Spleen (tissue), 11 donors: ENCODE results near the gene ESYT2. TPM values are rescaled to one million over a fixed set of nuclear protein-coding genes. Genes with fewer than 3 reads are reported as not detected.
"Not testable (repeated sequence)": the region's sequence is repeated elsewhere in the genome, so short reads cannot be mapped to it uniquely, and the experiment has no call there.

Experiments
- DNase-seq: peaks from one replicate; pipeline ENCODE4 v3.0.0-alpha.2; 2020
- H3K27ac ChIP-seq, 8 donors: fragments of 200-600 bp; sonication (generic) in 7 of 8; 1 replicate in 4 of 8; 2 replicates in 4 of 8; pipeline versions ENCODE4 v1.5.0 to v1.8.0; 2016 to 2021; ENCODE audit warnings: inconsistent platforms in 4 of 8, mild to moderate bottlenecking in 4 of 8, moderate library complexity in 1 of 8
- H3K27me3 ChIP-seq, 7 donors: fragments of 200-600 bp; sonication (generic) in 6 of 7; replicated peaks in 1 of 7; 1 replicate in 4 of 7; 2 replicates in 3 of 7; pipeline versions ENCODE4 v1.5.0 to v1.8.0; 2016 to 2021; ENCODE audit warnings: inconsistent platforms in 3 of 7, mild to moderate bottlenecking in 1 of 7
- H3K36me3 ChIP-seq, 6 donors: fragments of 200-600 bp; sonication (generic) in 5 of 6; 1 replicate in 4 of 6; 2 replicates in 2 of 6; pipeline versions ENCODE4 v1.5.0 to v1.8.0; 2016 to 2021; ENCODE audit warnings: inconsistent platforms in 2 of 6
- H3K4me1 ChIP-seq, 6 donors: fragments of 200-600 bp; sonication (generic) in 5 of 6; 1 replicate in 3 of 6; 2 replicates in 3 of 6; pipeline versions ENCODE4 v1.5.0 to v1.8.0; 2016 to 2021; ENCODE audit warnings: inconsistent platforms in 3 of 6
- H3K4me3 ChIP-seq, 8 donors: fragments of 200-600 bp; sonication (generic) in 7 of 8; 1 replicate in 4 of 8; 2 replicates in 4 of 8; pipeline versions ENCODE4 v1.5.0 to v1.8.0; 2016 to 2021; ENCODE audit warnings: inconsistent platforms in 4 of 8, mild to moderate bottlenecking in 4 of 8, moderate library complexity in 2 of 8
- H3K9me3 ChIP-seq, 8 donors: fragments of 200-600 bp; sonication (generic) in 7 of 8; 1 replicate in 4 of 8; 2 replicates in 4 of 8; pipeline versions ENCODE4 v1.5.0 to v1.8.0; 2016 to 2021; ENCODE audit warnings: inconsistent platforms in 4 of 8
- CTCF ChIP-seq, 11 experiments: fragments of 200-600 bp in 7 of 11; fragments of 450-650 bp in 4 of 11; sonication (generic) in 4 of 11; IDR thresholded peaks in 8 of 11; conservative IDR thresholded peaks in 3 of 11; 1 replicate in 7 of 11; 2 replicates in 4 of 11; pipeline versions ENCODE4 v1.4.0 to v1.8.0; 2016 to 2021; ENCODE audit warnings: antibody characterized with exemption in 11 of 11, inconsistent platforms in 4 of 11, mild to moderate bottlenecking in 1 of 11
- POLR2A ChIP-seq, 3 donors: fragments of 450-650 bp; IDR thresholded peaks; one replicate each; pipeline ENCODE4 v1.5.1; 2017; ENCODE audit warnings: antibody characterized with exemption in 3 of 3, mild to moderate bottlenecking in 1 of 3
- POLR2AphosphoS5 ChIP-seq, 3 donors: sonication (generic); formaldehyde crosslinking; IDR thresholded peaks; one replicate each; pipeline ENCODE4 v1.5.1; 2017; ENCODE audit warnings: antibody characterized with exemption in 3 of 3
- WGBS, 5 donors: extraction: QIAGEN DNeasy Blood & Tissue Kit in 3 of 5; methylation state at CpG; one replicate each; pipeline versions ENCODE4 v1.1.5 to v1.1.7; 2013 to 2018; 5-methylcytosine and 5-hydroxymethylcytosine counted together
- intact Hi-C: fragments of 100-400 bp; cut with DNase I; formaldehyde crosslinking; loops from one replicate; pipeline ENCODE4 v1.15.0; 2023; ENCODE audit warnings: low total_unique reads
- polyA plus RNA-seq, 3 donors: library from polyadenylated mRNA; stranded (reverse); fragments of 200-250 nt; gene quantifications; one replicate each; pipeline ENCODE4 v1.2.1, GENCODE V29; 2013
- total RNA-seq, 7 donors: library from RNA; depleted of rRNA in 3 of 7; stranded (reverse); fragments of >200 nt in 3 of 7; fragmentation: NEBNext Ultra II Directional in 4 of 7; extraction: Animal tissue kit (Norgen Biotek cat#: 25700) in 4 of 7; gene quantifications; one replicate each; pipeline versions ENCODE4 v1.1.0 to v1.2.1, GENCODE V29; 2016 to 2021
- donor health status: healthy with polysubstance abuse.
- donor health status: DM: no; HTN: no; CAD: no; lungs with moderate emphysema.
- donor health status: DM: no; HTN: no; CAD: no.
- donor health status: Bipolar disorder and iron deficiency.
- donor health status: healthy.
- donor health status: DM: no; HTN: no; CAD: no.
- donor health status: DM: yes; HTN: yes; CAD: no.

The ESYT2 gene
- total and polyA plus RNA-seq, 10 donors: 6.6 to 61.0 (median 45.9) TPM

- intact Hi-C loops: no loop called here
- DNase-seq: no peak
- H3K36me3 ChIP-seq: peaks cover 0 to 39% (median 0%) of the 10 kb centered on the region in 6 donors
- H3K27me3 ChIP-seq: no peaks in the 10 kb centered on the region
- no peak overlapping the region for H3K4me3 ChIP-seq
- peaks cover 0 to 3% (median 0%) of the 10 kb centered on the region in 8 donors for H3K9me3 ChIP-seq
- TF ChIP-seq POLR2A (IDR thresholded peaks at IDR 0.05): no peak
- peaks cover 0 to 35% (median 23%) of the 10 kb centered on the region in 6 donors for H3K4me1 ChIP-seq
- 79 to 90% (median 85%) methylated on average over 5 of the region's 5 CpGs for WGBS, 5 donors
- H3K27ac ChIP-seq: no peak overlapping the region
Measured at GRCh38 chr7:158700008-158700407, 129.3 kb downstream of the ESYT2 start.

DNA sequence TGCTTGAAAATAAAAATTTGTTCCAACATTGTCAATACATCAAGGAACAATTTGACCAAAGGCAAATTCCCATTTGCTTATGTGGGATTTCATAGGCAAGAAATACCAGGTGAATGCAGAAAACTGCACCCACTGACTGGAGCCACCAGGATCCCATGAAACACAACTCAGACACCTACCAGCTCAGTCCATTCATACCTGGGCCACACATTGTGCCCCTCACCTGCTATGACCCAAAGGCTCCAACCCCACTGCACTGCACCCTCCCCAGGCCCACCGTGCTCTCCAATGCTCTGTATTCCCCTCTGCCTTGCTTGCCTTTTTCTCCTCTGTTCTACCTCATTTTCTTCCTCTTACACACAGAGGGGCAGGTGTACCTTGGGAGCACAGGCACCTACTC, 130.0 kb downstream of the ESYT2 start:
- TF ChIP-seq POLR2AphosphoS5 (IDR thresholded peaks at IDR 0.05): no peak
- Histone ChIP-seq H3K36me3 (peaks cover 0 to 41% (median 0%) of the 10 kb centered on the region in 6 donors), H3K9me3 (peaks cover 0 to 3% (median 0%) of the 10 kb centered on the region in 8 donors), H3K27ac (no peak overlapping the region), H3K27me3 (no peaks in the 10 kb centered on the region), H3K4me1 (peaks cover 0 to 33% (median 23%) of the 10 kb centered on the region in 6 donors), H3K4me3 (no peak overlapping the region)
- intact Hi-C loops: loop anchor here (5.0 kb wide), 1 partner anchor 278 kb away; no protein-coding TSS in a partner anchor
- no peak for DNase-seq
- 0 to 3% (median 0%) methylated on average over 1 of the region's 1 CpG for WGBS, 5 donors

GRCh38 chr7:158698657-158699195, 130.6 kb downstream of the ESYT2 start:
- intact Hi-C loops: loop anchor here (5.0 kb wide), 1 partner anchor 279 kb away; no protein-coding TSS in a partner anchor
- 79 to 88% (median 81%) methylated on average over 3 of the region's 3 CpGs for whole genome bisulfite sequencing, 5 donors
- Histone ChIP-seq H3K36me3 (peaks cover 0 to 41% (median 0%) of the 10 kb centered on the region in 6 donors), H3K9me3 (peaks cover 0 to 3% (median 0%) of the 10 kb centered on the region in 8 donors), H3K4me1 (peaks cover 0 to 27% (median 17%) of the 10 kb centered on the region in 6 donors), H3K27me3 (no peaks in the 10 kb centered on the region), H3K4me3 (no peak overlapping the region), H3K27ac (no peak overlapping the region)
- no peak for DNase-seq
- TF ChIP-seq POLR2AphosphoS5 (IDR thresholded peaks at IDR 0.05) (no peak), CTCF (IDR thresholded peaks at IDR 0.05 in 8 of 11, conservative IDR thresholded peaks at IDR 0.05 in 3 of 11) (no peak), POLR2A (IDR thresholded peaks at IDR 0.05) (no peak)

DNA sequence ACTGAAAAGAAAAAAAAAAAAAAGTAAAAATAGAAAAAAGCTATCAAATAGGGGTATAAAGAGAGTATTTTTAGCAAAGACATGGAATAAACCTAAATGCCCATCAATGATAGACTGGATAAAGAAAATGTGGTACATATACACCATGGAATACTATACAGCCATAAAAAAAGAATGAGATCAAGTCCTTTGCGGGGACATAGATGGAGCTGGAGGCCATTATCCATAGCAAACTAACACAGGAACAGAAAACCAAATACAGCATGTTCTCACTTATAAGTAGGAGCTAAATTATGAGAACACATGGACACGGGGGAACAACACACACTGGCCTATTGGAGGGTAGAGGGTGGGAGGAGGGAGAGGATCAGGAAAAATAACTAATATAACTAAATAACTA, 131.7 kb downstream of the ESYT2 start:
- H3K27me3 ChIP-seq, H3K4me3 ChIP-seq, H3K27ac ChIP-seq, H3K9me3 ChIP-seq, DNase-seq: not testable (repeated sequence)
- Histone ChIP-seq H3K4me1 (peaks cover 0 to 16% (median 12%) of the 10 kb centered on the region in 6 donors), H3K36me3 (peaks cover 0 to 47% (median 0%) of the 10 kb centered on the region in 6 donors)
- intact Hi-C loops: loop anchor here (2.0 to 5.0 kb wide), 2 partner anchors 131 to 280 kb away; partner anchors contain the start of gene ESYT2
- 94 to 99% (median 96%) methylated on average over 2 of the region's 2 CpGs for WGBS, 5 donors

- Histone ChIP-seq H3K27ac (peak overlapping the region; percentile 9 to 68 (median 50)), H3K4me3 (no peak overlapping the region), H3K9me3 (peaks cover 0 to 3% (median 0%) of the 10 kb centered on the region in 8 donors), H3K36me3 (peaks cover 0 to 56% (median 0%) of the 10 kb centered on the region in 6 donors), H3K4me1 (peaks cover 0 to 16% (median 12%) of the 10 kb centered on the region in 6 donors), H3K27me3 (no peaks in the 10 kb centered on the region)
- intact Hi-C loops: loop anchor here (2.0 to 5.0 kb wide), 2 partner anchors 133 to 281 kb away; partner anchors contain the start of gene ESYT2
- TF ChIP-seq POLR2A (IDR thresholded peaks at IDR 0.05) (no peak), POLR2AphosphoS5 (IDR thresholded peaks at IDR 0.05) (peak in 1 of 3 donors; percentile 78), CTCF (IDR thresholded peaks at IDR 0.05 in 8 of 11, conservative IDR thresholded peaks at IDR 0.05 in 3 of 11) (peak; percentile 48 to 88 (median 68))
- DNase-seq: peak; percentile 77
- 47 to 58% (median 57%) methylated on average over 9 to 10 of the region's 10 CpGs for WGBS, 5 donors
Measured at GRCh38 chr7:158695726-158696452, 133.4 kb downstream of the ESYT2 start.
